Thyroid gland (tissue), 4 donors: Measurements from ENCODE around the gene DDN.

ENCODE experiments used
- POLR2A ChIP-seq, 2 donors: fragments of 450-650 bp; IDR thresholded peaks; one replicate each; pipeline ENCODE4 v1.6.1; 2017; ENCODE audit warnings: antibody characterized with exemption in 2 of 2, mild to moderate bottlenecking in 2 of 2, moderate library complexity in 1 of 2
- TF ChIP-seq, protein P1 (sequence below), 6 experiments: fragments of 200-600 bp in 3 of 6; fragments of 450-650 bp in 3 of 6; sonication (generic) in 3 of 6; IDR thresholded peaks; one replicate each; pipeline ENCODE4 v1.5.1; 2016 to 2019; ENCODE audit warnings: antibody characterized with exemption in 6 of 6, mild to moderate bottlenecking in 2 of 6, inconsistent platforms in 1 of 6, moderate library complexity in 1 of 6

DNA sequence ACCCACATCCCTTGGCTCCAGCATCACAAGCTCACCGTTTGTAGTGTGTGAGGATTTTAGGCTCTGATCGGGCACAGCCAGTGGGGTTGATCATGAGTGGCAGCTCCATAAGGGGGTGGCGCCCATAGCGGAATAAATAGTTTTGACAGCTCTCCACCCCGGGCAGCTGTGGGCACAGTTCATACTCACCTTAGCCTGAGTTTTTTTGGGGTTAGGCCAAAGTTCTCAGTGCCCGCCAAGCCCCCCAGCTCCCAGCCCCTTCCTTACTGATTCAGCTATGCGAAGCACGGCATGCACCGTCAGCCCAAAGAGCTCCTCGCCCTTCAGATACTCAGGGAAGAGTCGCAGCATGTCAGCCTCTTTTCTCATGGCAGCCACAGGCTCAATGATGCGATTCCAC, 25.4 kb upstream of the DDN start:
- TF ChIP-seq POLR2A (IDR thresholded peaks at IDR 0.05) = no peak
- TF ChIP-seq, protein P1, sequence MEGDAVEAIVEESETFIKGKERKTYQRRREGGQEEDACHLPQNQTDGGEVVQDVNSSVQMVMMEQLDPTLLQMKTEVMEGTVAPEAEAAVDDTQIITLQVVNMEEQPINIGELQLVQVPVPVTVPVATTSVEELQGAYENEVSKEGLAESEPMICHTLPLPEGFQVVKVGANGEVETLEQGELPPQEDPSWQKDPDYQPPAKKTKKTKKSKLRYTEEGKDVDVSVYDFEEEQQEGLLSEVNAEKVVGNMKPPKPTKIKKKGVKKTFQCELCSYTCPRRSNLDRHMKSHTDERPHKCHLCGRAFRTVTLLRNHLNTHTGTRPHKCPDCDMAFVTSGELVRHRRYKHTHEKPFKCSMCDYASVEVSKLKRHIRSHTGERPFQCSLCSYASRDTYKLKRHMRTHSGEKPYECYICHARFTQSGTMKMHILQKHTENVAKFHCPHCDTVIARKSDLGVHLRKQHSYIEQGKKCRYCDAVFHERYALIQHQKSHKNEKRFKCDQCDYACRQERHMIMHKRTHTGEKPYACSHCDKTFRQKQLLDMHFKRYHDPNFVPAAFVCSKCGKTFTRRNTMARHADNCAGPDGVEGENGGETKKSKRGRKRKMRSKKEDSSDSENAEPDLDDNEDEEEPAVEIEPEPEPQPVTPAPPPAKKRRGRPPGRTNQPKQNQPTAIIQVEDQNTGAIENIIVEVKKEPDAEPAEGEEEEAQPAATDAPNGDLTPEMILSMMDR (IDR thresholded peaks at IDR 0.05) = no peak
